OCI-M1 (cell line): ENCODE data around the gene CPD.
"Not testable (repeated sequence)": the region's sequence is repeated elsewhere in the genome, so short reads cannot be mapped to it uniquely, and the experiment has no call there.

Experiments
- DNase-seq: peaks from one replicate; lab custom pipeline; 2025; lab: John Stamatoyannopoulos, UW

The CPD gene

GRCh38 chr17:30388321-30389179 lies 9.8 kb downstream of the CPD start:
- no peak for DNase-seq

- no peak for DNase-seq
These were observed 11.1 kb downstream of the CPD start for GRCh38 chr17:30389756-30390300.

- DNase-seq: no peak
These were observed 12.8 kb downstream of the CPD start for GRCh38 chr17:30391534-30391933.

GRCh38 chr17:30393491-30393890 lies 14.8 kb downstream of the CPD start:
- DNase-seq: no peak

- no peak for DNase-seq
These were observed 15.5 kb downstream of the CPD start for GRCh38 chr17:30393911-30394867.

- no peak for DNase-seq
These were observed 16.8 kb downstream of the CPD start for GRCh38 chr17:30395398-30396022.

GRCh38 chr17:30396129-30396528 lies 17.4 kb downstream of the CPD start:
- no peak for DNase-seq

GRCh38 chr17:30396612-30397011 lies 17.9 kb downstream of the CPD start:
- no peak for DNase-seq

- DNase-seq: no peak
These were observed 19.8 kb downstream of the CPD start for GRCh38 chr17:30398328-30399041.

GRCh38 chr17:30401097-30401496 lies 22.4 kb downstream of the CPD start:
- no peak for DNase-seq

- no peak for DNase-seq
These were observed 26.4 kb downstream of the CPD start for GRCh38 chr17:30405161-30405560.

- not testable (repeated sequence) for DNase-seq
These were observed 31.9 kb downstream of the CPD start for GRCh38 chr17:30410627-30411026.

GRCh38 chr17:30412008-30412496 lies 33.3 kb downstream of the CPD start:
- not testable (repeated sequence) for DNase-seq

- DNase-seq: no peak
These were observed 34.4 kb downstream of the CPD start for GRCh38 chr17:30413109-30413508.

- DNase-seq: no peak
These were observed 35.8 kb downstream of the CPD start for GRCh38 chr17:30414486-30414885.

GRCh38 chr17:30415491-30415890 lies 36.8 kb downstream of the CPD start:
- DNase-seq: no peak

GRCh38 chr17:30418070-30418469 lies 39.3 kb downstream of the CPD start:
- DNase-seq: not testable (repeated sequence)

- no peak for DNase-seq
These were observed 42.9 kb downstream of the CPD start for GRCh38 chr17:30421592-30421991.

- DNase-seq: no peak
These were observed 43.4 kb downstream of the CPD start for GRCh38 chr17:30422171-30422570.

- DNase-seq: no peak
These were observed 45.7 kb downstream of the CPD start for GRCh38 chr17:30424471-30424870.

GRCh38 chr17:30426292-30426691 lies 47.6 kb downstream of the CPD start:
- no peak for DNase-seq
